ENCODE data around the gene SLC17A6. TPM values are rescaled to one million over a fixed set of nuclear protein-coding genes. Genes with fewer than 3 reads are reported as not detected.

SLC17A6 gene
- total RNA-seq, 2 donors from 2014 or later: not detected

DNA sequence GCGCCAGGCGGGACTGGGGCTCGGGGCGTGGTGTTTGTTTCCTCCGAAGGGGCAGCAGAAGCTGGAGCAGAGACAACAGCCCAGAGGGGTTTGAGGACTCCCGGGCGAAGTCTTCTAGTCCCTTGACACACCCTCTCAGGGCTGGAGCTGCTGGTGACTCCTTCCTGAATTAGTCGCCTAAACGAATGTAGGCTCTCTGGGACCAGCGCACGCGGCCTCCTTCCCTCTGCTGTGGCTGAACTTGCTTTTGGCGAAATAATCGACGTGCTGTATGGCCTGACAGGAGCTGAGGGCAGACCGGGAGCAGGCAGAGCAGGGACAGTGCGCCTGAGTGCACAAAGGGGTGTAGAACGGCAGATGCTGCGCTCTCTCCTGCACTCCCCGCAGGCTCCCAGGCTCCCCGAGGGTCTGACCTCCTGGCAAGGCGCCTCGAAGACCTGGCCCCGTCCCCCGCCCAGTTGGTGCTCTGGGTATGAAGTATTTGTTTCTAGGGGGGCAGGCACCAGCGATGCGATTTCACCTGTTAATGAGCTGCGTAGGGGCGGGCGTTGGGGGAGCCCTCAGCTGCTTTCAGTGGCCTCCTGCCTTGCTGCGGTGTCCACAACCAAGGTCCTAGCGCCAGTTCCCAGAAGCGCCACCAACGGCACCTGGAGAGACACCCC is 5.3 kb downstream of the SLC17A6 start:
- peaks cover 75% of the 10 kb centered on the region for H3K27me3 Mint-ChIP-seq (ENCODE audit: low read depth)
- ATAC-seq (replicated peaks in 1 of 2) (no peak), DNase-seq (no peak)
- no peaks in the 10 kb centered on the region for H3K9me3 Mint-ChIP-seq
- H3K36me3 Mint-ChIP-seq (ENCODE audit: insufficient read depth in 2 of 2): peaks cover 0 to 2% of the 10 kb centered on the region in 2 donors
- H3K27ac Mint-ChIP-seq: no peak overlapping the region
- peaks cover 15% of the 10 kb centered on the region for H3K4me1 Mint-ChIP-seq (ENCODE audit: low read depth)
- H3K4me3 Mint-ChIP-seq: peak overlapping the region in 1 of 2 donors; percentile 22

DNA sequence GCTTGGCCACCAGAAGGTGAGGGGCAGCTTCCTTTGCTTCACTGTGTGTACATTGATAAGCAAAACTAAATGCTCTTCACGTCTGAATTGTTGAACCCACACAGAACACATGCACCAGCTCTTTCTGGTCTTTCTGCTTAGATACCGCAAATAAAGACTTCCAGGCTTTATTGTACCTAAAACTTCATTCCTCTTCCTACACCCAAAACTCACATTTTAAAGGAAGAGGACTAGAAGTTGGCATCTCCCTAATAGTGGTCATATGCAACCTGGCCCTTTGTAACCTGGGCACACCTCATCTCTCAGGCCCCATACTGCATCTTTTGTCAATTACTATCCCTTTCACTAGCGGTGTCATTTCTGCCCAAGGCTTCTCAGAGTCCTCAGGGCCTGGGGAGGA is 5.9 kb downstream of the SLC17A6 start:
- ATAC-seq (replicated peaks in 1 of 2) (no peak), DNase-seq (no peak)
- no peak overlapping the region for H3K4me3 Mint-ChIP-seq
- H3K4me1 Mint-ChIP-seq (ENCODE audit: low read depth): peaks cover 15% of the 10 kb centered on the region
- peaks cover 73% of the 10 kb centered on the region for H3K27me3 Mint-ChIP-seq (ENCODE audit: low read depth)
- H3K27ac Mint-ChIP-seq: no peak overlapping the region
- no peaks in the 10 kb centered on the region for H3K9me3 Mint-ChIP-seq
- peaks cover 0 to 2% of the 10 kb centered on the region in 2 donors for H3K36me3 Mint-ChIP-seq (ENCODE audit: insufficient read depth in 2 of 2)

- H3K36me3 Mint-ChIP-seq (ENCODE audit: insufficient read depth in 2 of 2): no peaks in the 10 kb centered on the region
- H3K27ac Mint-ChIP-seq: no peak overlapping the region
- H3K4me3 Mint-ChIP-seq: no peak overlapping the region
- H3K27me3 Mint-ChIP-seq (ENCODE audit: low read depth): peaks cover 68% of the 10 kb centered on the region
- H3K4me1 Mint-ChIP-seq (ENCODE audit: low read depth): peaks cover 9% of the 10 kb centered on the region
- no peak for DNase-seq
- ATAC-seq (replicated peaks in 1 of 2): no peak
- H3K9me3 Mint-ChIP-seq: no peaks in the 10 kb centered on the region
These were observed 8.1 kb downstream of the SLC17A6 start for GRCh38 chr11:22346282-22346681.

DNA sequence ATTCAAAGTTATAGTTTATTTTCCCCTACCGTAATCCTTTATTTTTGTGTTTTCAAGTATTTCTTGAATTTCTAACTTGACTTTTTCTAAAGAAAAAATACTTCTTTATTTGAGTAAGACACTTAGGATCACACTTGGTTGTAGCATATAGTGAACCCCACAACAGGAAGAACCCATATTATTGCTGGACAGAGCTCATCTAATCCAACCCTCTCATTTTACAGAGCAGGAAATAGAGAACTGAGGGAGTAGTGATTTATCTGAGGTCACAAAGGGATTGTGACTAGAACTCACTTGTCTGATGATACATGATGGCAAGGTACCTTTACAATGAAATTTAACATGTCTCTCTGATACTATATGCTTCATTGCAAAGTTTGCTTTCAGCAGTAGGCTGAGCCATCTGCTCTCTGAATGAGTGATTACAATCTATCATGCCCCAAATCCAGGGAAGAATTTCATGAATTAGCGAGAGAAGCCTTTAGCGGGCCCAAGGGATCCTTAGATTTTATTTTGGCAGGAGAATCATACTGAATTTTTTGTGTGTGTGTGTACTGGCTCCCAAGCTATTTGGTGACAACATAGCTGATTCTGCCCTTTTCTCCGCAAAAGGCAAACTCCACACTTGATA is 9.8 kb downstream of the SLC17A6 start:
- Mint-ChIP-seq H3K27me3 (ENCODE audit: low read depth) (peaks cover 52% of the 10 kb centered on the region), H3K4me1 (ENCODE audit: low read depth) (peaks cover 4% of the 10 kb centered on the region), H3K9me3 (no peaks in the 10 kb centered on the region), H3K27ac (no peak overlapping the region), H3K4me3 (no peak overlapping the region), H3K36me3 (ENCODE audit: insufficient read depth in 2 of 2) (no peaks in the 10 kb centered on the region)
- DNase-seq (no peak), ATAC-seq (replicated peaks in 1 of 2) (no peak)

GRCh38 chr11:22349491-22349890 is 11.3 kb downstream of the SLC17A6 start:
- Mint-ChIP-seq H3K9me3 (no peaks in the 10 kb centered on the region), H3K4me3 (no peak overlapping the region), H3K4me1 (ENCODE audit: low read depth) (no peaks in the 10 kb centered on the region), H3K27ac (no peak overlapping the region), H3K36me3 (ENCODE audit: insufficient read depth in 2 of 2) (no peaks in the 10 kb centered on the region), H3K27me3 (ENCODE audit: low read depth) (peaks cover 40% of the 10 kb centered on the region)
- DNase-seq (no peak), ATAC-seq (replicated peaks in 1 of 2) (no peak)

- Mint-ChIP-seq H3K9me3 (no peaks in the 10 kb centered on the region), H3K4me3 (no peak overlapping the region), H3K36me3 (ENCODE audit: insufficient read depth in 2 of 2) (no peaks in the 10 kb centered on the region), H3K4me1 (ENCODE audit: low read depth) (no peaks in the 10 kb centered on the region), H3K27ac (no peak overlapping the region), H3K27me3 (ENCODE audit: low read depth) (peaks cover 37% of the 10 kb centered on the region)
- no peak for ATAC-seq (replicated peaks in 1 of 2)
- DNase-seq: no peak
These were observed 21.1 kb downstream of the SLC17A6 start for GRCh38 chr11:22359295-22359694.

DNA sequence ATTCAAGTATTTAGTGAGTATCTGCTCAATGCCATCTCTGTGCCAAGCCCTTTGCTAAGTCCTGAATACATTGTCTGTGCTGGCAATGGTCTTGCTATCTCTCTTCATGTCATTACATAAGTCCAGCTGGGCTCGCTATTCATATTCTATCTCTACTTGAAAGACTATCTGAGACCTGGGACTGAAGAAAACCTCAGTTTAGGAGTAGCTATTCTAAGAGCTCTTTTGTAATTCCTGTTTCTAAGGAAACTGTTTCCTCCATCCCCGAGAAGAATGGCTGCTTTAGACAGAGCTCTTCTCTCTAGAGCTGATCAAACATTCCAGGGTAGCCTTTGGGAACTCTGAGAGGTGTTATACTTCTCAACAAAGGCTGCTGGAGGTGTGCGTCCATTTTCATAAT is 33.0 kb downstream of the SLC17A6 start:
- peaks cover 10% of the 10 kb centered on the region for H3K27me3 Mint-ChIP-seq (ENCODE audit: low read depth)
- DNase-seq (no peak), ATAC-seq (replicated peaks in 1 of 2) (no peak)
- H3K4me3 Mint-ChIP-seq: no peak overlapping the region
- no peaks in the 10 kb centered on the region for H3K4me1 Mint-ChIP-seq (ENCODE audit: low read depth)
- no peaks in the 10 kb centered on the region for H3K9me3 Mint-ChIP-seq
- no peak overlapping the region for H3K27ac Mint-ChIP-seq
- no peaks in the 10 kb centered on the region for H3K36me3 Mint-ChIP-seq (ENCODE audit: insufficient read depth in 2 of 2)

DNA sequence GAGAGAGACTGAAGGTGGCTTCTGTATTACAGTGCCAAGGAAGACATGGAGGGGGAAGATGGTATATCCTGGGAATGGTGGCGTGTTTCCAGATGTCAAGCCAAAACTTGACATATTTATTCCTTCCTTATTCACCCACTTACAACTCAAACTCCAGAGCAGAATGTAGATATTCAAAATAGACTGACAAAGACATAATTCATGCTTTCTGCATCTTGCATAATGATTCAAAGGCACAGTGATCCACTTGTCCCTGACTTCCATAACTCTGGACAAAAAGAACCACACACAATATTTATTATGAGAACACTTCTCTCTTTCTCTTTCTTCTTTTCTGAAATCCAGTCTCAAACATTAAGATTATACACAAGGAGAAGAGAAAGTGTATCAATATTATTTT is 48.9 kb downstream of the SLC17A6 start:
- Mint-ChIP-seq H3K4me3 (no peak overlapping the region), H3K9me3 (no peaks in the 10 kb centered on the region), H3K36me3 (ENCODE audit: insufficient read depth in 2 of 2) (no peaks in the 10 kb centered on the region), H3K27ac (no peak overlapping the region), H3K4me1 (ENCODE audit: low read depth) (no peaks in the 10 kb centered on the region), H3K27me3 (ENCODE audit: low read depth) (peaks cover 19% of the 10 kb centered on the region)
- no peak for ATAC-seq (replicated peaks in 1 of 2)
- DNase-seq: no peak

DNA sequence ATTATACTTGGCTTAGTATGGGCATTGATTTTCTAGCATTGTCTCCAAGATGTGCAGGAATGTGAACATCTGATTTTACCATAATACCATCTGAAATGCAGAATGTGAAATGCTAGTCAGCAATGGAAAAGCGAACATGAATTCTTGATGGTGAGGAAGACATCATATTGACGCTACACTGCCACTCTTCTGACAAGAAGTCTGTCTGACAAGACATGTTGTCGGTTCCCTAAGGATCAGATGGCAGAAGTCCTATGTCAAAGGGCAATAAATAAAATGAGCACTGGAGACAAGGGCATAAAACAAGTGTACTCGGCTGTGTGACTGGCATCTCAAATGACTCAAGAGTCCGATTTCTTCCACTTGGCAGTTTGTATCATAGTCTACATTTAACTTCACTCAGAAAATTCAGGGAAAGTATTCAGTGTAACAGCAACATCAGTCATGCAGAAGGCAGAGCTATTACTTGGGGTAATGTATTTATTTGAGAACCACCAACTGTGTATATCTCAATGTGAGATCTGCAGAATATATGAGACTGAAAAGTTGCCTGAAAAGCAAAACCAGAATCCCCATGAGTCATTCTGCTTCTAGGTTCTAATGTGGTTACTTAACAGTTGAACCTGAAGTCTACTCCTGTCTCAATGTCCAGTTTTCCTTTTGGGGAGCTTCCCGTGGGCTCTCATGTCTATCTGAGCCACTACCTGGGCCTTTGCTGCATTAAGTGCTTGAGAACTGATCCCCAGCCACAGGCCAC is 51.5 kb downstream of the SLC17A6 start:
- Mint-ChIP-seq H3K4me3 (no peak overlapping the region), H3K36me3 (ENCODE audit: insufficient read depth in 2 of 2) (no peaks in the 10 kb centered on the region), H3K4me1 (ENCODE audit: low read depth) (no peaks in the 10 kb centered on the region), H3K9me3 (no peaks in the 10 kb centered on the region), H3K27ac (no peak overlapping the region), H3K27me3 (ENCODE audit: low read depth) (peaks cover 19% of the 10 kb centered on the region)
- no peak for ATAC-seq (replicated peaks in 1 of 2)
- DNase-seq: no peak

GRCh38 chr11:22390283-22390655 is 52.1 kb downstream of the SLC17A6 start:
- Mint-ChIP-seq H3K9me3 (no peaks in the 10 kb centered on the region), H3K27ac (no peak overlapping the region), H3K36me3 (ENCODE audit: insufficient read depth in 2 of 2) (no peaks in the 10 kb centered on the region), H3K4me3 (no peak overlapping the region), H3K27me3 (ENCODE audit: low read depth) (peaks cover 19% of the 10 kb centered on the region), H3K4me1 (ENCODE audit: low read depth) (no peaks in the 10 kb centered on the region)
- no peak for DNase-seq
- ATAC-seq (replicated peaks in 1 of 2): no peak

DNA sequence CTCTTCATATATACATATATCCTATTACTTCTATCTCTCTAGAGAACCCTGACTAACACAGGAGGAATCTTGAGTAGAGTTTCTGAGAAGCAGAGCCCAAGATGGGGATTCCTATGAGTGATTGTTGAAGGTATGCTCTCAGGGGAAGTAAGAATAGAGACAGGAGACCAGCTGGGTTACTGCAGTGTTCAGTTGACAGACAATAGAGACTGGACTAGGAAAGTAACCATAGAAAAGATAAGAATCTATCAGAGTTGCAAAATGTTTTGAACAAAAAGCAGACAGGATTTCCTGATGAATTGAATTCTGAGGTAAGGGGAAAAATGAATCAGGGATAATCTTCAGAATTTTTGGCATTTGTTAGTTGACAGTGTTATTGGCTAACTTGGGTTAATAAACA is 54.4 kb downstream of the SLC17A6 start:
- no peaks in the 10 kb centered on the region for H3K9me3 Mint-ChIP-seq
- no peak overlapping the region for H3K27ac Mint-ChIP-seq
- no peak for ATAC-seq (replicated peaks in 1 of 2)
- no peak overlapping the region for H3K4me3 Mint-ChIP-seq
- H3K36me3 Mint-ChIP-seq (ENCODE audit: insufficient read depth in 2 of 2): no peaks in the 10 kb centered on the region
- no peak for DNase-seq
- H3K4me1 Mint-ChIP-seq (ENCODE audit: low read depth): no peaks in the 10 kb centered on the region
- peaks cover 7% of the 10 kb centered on the region for H3K27me3 Mint-ChIP-seq (ENCODE audit: low read depth)

GRCh38 chr11:22405377-22405776 is 67.2 kb downstream of the SLC17A6 start:
- Mint-ChIP-seq H3K4me3 (no peak overlapping the region), H3K4me1 (ENCODE audit: low read depth) (no peaks in the 10 kb centered on the region), H3K27me3 (ENCODE audit: low read depth) (no peaks in the 10 kb centered on the region), H3K9me3 (no peaks in the 10 kb centered on the region), H3K27ac (no peak overlapping the region), H3K36me3 (ENCODE audit: insufficient read depth in 2 of 2) (no peaks in the 10 kb centered on the region)
- no peak for DNase-seq
- no peak for ATAC-seq (replicated peaks in 1 of 2)

DNA sequence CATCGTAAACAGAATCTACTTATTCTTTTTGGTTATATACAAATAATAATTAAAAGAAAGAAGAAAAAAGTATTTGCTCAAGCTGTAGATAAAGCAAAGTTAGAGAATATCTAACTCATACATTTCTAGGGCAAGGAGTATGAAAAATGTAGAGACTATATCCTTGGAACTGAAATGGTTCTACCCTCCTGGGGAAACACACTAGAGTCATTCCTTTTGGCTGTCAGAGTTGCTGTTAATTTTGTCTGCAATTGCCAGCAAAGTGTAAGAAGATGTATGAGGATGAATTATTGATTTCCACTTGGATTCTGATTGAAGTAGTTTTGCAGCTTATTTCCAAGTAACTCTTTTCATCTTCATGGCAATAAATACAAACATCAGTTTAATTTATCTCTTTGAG is 69.1 kb downstream of the SLC17A6 start:
- Mint-ChIP-seq H3K36me3 (ENCODE audit: insufficient read depth in 2 of 2) (no peaks in the 10 kb centered on the region), H3K4me1 (ENCODE audit: low read depth) (no peaks in the 10 kb centered on the region), H3K27ac (no peak overlapping the region), H3K9me3 (no peaks in the 10 kb centered on the region), H3K27me3 (ENCODE audit: low read depth) (no peaks in the 10 kb centered on the region), H3K4me3 (no peak overlapping the region)
- DNase-seq (no peak), ATAC-seq (replicated peaks in 1 of 2) (no peak)
